HG03520 (cell line): ENCODE measurements around the gene GTF2H1.

Experiments
- ATAC-seq: cut with Tn5 transposase; IDR thresholded peaks from one replicate; pipeline ENCODE4 v1.9.1; 2021; ENCODE audit warnings: mild to moderate bottlenecking, moderate library complexity; ENCODE audit not compliant: unreplicated experiment

Gene GTF2H1

DNA sequence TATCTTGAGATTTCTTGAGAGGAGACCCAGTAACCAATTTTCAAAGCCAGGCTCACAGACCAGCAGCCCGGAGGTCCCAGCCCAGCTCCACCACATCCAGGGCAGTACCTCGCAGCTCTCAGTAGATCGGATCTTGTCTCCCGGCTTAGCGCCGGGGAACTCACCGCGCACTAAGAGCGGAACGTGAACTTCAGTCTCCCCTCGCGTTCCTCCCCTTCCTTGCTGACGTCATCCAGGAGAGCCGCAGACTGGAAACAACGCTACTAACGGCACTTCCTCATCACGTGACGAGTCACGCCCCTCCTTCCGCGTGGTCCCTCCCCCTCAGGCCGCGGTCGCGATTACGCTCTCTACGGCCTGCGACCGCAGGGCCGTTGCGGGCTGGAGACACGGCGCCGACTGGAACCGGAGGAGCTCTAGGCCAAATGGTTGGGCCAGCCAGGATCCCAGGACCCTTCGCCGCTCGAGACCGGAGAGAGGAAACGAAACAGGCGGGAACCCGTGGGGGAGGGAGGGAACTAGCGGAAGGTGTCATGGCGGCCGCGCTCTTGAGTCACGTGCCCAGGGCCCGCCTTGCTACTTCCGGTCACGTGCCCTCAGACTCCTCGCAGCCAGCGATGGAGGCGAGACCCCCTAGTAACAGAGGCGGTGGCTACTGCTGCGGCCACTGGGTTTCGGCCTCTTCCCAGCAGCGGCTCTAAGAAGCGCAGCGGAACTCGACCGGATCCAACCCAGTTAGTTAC, at the start of gene GTF2H1, which contains the start of gene HPS5:
Gene GTF2H1 (plus strand): TSS at position 599 of the 743 bp plus-strand sequence. CDS start 10,508 bp downstream, outside the sequence.
Gene HPS5 (minus strand): TSS at position 172 of the 743 bp plus-strand sequence. CDS start 4,282 bp downstream, outside the sequence.
- peak; percentile 76 for ATAC-seq

DNA sequence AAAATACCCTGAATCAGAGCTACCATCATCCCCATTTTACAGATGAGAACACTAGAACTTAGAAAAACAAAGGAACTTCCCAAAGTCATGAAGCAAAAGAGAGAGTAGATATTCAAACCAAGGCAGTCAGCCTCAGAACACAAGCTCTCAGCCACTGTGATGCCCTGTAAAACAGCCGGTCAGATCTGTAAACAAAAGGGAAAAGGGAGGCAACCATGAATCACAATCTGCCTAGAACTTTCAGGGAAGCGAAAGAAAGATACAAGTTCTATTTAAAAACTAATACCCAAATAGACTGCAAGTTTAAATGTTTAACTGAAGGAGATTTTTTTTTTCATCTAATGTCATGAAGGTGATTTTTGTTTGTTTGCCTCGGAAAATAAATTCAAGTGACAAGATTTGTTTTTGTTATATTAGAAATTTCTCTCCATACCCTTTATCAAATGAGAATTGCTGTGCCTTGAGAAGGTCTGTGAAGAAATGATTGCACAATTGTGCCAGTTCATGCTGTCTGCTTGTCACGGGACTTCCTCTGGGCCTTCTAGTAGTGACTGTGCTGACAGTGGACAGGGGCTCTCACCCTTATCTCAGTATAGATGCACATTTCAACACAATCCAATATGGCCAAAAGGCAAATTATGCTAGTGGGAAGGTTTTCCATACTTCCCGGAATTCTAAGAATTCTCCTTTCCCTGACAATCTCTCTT, 44.6 kb upstream of the GTF2H1 start:
- ATAC-seq, result no peak

DNA sequence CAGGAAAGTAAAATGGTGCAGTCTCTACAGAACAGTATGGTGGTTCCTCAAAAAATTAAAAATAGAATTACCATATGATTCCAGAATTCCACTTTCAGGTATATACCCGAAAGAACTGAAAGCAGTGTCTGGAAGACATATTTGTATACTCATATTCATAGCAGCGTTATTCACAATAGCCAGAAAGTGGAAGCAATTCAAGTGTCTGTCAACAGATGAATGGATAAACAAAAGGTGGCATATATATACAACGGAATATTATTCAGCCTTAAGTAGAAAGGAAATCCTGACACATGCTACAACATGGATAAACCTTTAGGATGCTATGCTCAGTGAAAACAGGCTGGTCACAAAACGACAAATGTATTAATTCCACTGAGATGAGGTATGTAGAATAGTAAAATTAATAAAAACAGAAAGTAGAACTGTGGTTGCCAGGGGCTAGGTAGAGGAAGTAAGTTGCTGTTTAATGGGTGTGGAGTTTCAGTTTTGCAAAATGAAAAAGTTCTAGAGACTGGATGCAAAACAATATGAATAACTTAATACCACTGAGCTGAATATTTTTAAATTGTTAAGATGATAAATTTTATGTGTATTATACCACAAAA, 41.8 kb upstream of the GTF2H1 start:
- peak; percentile 88 for ATAC-seq

DNA sequence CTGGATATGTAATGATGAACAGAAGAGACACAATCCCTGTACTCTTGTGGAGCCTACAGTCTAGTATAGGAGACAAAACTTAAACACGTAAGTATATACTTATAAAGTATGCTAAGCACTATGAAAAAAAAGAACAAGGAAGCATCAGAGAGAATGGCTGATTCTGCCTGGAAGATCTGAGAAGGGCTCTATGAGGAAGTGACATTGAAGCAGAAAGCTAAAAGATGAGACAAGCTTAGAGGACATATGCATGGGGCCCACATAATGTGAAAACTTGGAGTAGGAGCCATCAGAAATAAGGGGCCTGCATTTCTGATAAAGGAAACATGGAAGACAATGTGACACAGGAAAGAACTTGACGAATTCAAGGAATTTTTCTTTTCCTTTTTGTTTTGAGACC, 39.7 kb upstream of the GTF2H1 start:
- no peak for ATAC-seq

DNA sequence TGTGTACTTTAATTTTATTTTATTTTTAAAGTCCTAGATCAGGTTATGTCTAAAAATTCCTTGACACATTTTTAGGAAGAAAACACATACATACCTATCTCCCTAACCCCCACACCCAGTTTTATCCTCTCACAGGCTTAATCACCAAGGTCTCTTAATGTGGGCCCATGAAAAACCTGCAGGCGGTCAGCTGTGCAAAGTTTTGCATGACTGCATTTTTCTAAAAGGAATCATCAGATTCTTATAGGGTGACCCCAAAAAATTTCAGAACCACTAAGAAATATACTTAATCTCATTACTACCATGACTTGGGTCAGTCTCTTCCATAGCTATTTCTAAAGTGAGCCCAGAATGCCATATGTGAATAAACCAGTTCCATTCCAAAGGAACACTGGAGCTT, 36.5 kb upstream of the GTF2H1 start:
- no peak for ATAC-seq

DNA sequence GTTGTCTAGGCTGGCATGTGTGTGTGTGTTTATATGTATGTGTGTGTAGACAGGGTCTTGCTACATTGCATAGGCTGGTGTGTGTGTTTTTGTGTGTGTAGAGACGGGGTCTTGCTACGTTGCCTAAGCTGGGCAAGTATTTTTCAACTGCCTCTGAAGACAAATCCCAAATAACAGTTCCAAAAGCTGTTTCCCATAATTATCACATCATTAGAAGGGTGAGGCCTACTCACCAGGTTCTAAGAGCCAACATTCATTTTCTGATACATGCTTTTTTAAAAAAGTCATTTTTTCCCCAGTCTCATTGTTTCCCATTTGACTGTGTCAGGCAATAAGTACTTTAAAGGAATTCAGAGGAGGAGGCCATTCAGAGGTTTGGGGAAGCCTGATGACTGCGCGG, 33.5 kb upstream of the GTF2H1 start:
- no peak for ATAC-seq

DNA sequence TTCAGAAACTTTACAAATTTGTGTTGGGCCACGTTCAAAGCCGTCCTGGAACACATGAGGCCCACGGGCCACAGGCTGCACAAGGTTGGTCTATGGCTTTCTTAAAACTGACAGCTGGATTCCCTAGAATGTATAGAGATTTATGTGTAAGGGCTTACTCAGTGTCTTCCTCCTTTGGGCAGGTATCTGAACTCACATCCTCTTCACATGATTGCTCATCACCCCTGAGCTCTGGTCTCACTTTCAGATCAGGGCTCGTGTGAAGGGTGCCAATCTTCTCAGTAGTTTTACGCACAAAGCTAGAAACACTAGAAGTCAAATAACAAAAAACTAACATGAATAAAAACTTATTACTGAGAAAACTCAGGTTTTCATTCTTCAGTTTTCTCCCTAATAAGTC, 27.5 kb upstream of the GTF2H1 start:
- ATAC-seq, result no peak

DNA sequence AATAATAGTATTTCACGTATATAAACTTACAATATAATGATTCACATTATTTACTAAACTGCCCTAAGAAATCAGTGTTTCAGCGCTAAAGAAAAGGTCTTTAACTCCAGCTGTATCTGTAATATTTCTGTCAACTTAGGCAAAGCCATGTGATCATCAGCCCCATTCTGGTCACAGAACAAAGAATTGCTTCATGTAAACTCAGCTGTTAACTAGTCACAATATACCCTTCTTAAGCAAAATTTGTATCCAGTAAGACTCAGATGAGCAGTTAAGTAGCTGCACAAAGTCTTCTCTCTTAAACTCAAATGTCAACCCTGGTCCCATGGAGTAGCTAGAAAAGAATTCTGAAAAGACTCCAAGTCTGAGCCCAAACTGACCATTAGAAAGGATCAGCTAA, 27.1 kb upstream of the GTF2H1 start:
- no peak for ATAC-seq

DNA sequence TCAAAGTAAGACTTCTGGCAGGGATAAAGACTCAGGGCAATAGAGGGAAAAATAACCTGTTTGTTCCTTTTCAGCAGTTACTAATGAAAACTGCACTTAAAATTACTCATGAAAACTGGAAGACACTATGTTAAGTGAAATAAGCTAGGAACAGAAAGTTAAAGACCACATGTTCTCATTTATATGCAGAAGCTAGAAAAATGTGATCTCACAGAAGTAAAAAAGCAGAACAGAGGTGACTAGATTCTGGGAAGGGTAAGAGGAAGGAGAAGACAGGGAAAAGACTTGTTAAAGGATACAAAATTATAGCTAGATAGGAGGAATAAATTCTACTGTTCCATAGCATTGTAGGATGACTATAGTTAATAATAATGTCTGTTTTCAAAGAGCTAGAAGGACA, 22.6 kb upstream of the GTF2H1 start:
- no peak for ATAC-seq

DNA sequence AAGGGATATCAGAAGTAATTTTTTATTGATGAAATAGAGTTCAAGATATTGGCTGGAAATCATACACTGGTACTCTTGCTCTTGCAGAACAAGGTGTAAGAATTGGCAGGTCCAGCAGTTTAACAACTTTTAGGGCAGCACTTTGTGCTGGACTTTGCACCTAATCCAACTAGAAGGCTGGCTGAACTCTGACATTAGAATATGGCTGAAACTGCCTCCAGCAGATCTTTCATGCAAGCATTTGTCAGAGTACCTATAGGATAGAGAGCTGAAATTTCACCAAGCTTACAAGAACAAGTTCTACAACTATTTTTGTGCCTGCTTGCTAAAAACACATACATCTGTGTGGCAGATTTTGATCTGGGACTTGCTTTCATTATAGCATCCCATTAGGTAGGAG, 17.6 kb upstream of the GTF2H1 start:
- ATAC-seq, result no peak

DNA sequence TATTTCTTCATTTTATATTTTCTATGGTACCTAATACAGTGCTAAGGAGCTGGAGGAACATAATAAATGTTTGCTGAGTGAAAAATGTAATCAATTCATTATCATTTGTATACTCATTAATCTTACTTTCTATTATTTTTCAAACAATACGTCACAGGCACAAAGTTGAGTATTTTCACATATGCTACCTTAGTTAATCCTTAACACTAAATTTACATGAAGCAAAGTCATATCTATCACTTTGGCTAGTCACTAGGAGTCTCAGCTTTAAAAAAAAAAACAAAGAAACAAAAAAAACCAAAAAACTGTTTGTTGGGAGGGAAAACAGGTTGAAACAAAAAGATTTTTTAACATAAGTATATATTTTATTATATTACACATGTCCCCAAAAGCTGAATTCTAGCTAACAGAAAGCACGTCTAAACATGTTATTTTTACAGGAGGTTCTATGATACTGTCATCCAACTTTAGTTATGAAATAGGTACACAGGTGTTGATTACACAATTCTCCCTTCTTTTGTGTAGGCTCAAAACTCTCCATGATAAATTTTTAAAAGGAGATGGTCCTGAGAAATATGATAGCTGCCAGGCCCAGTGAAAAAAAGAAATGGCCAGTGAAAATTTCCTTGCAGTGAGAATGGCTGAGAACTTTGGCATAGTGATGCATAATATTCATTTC, 14.8 kb upstream of the GTF2H1 start:
- no peak for ATAC-seq

DNA sequence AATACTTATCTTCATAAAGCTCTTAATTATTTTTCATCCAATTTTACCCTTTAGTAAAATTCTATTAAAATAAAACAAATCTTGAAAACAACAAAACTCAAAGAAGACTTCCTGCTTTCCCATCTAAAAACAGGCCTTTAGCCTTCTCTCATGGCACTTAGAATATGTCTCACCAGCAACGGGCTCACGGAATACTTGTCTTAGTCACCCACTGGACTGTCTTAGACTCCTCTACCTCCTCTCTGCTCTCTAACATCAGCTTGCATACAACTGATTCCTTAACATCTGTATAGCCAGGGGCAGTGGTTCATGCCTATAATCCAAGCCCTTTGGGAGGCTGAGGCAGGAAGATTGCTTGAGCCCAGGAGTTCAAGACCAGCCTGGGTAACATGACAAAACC, 14.1 kb upstream of the GTF2H1 start:
- no peak for ATAC-seq

DNA sequence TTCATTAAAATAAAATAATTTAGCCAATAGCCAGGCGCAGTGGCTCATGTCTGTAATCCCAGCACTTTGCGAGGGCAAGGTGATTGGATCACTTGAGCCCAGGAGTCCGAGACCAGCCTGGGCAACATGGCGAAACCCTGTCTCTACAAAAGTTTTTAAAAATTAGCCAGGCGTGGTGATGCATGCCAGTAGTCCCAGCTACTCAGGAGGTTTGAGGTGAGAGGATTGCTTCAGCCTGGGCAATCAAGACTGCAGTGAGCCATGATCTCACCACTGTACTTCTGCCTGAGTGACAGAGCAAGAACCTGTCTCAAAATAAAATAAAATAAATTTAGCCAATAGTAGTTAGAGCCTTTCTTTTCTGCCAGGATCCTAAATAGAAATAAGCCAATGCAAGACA, 12.7 kb upstream of the GTF2H1 start:
- no peak for ATAC-seq

DNA sequence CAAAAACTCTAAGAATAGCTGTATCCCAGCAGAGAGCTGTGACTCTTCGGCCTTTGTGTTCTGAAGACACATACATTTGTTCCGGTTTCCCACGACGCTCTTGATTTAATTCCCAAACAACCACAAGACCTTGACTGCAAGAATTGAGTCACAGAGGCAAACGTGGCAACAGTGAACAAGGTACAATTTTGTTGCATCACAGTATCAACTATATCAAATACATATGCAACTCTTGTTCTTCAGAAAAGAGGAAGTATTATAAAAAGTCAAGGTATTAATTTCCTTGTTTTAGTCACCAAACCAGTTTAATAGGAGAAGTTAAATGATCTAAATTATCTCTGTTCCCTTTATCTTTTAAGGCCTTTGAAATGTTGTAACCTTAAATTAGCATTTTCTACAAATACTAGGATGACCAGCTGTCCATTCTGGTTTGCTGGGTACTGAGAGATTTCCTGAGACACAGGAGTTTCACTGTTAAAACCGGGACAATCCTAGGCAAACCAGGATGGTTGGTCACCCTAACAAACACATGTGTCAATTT, 11.5 kb upstream of the GTF2H1 start:
- ATAC-seq, result peak; percentile 60

DNA sequence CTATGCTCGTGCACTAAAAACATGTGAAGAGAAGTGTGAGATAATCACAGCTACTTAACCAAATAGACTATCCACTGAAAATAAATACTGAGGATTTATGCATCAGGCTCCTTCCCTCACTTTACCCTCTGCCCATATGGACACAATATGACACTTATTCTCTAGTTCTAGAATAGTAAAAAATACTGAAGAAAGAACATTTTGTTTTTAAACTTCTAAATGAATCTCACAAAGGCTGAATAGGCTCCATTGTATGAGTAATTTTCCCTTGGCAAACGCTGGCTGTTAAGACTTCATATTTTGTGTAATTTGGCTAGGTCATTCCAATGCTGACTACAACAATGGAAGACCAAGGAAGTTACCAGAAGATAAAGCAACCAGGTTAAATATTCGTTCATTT, 10.4 kb upstream of the GTF2H1 start:
- ATAC-seq, result no peak

DNA sequence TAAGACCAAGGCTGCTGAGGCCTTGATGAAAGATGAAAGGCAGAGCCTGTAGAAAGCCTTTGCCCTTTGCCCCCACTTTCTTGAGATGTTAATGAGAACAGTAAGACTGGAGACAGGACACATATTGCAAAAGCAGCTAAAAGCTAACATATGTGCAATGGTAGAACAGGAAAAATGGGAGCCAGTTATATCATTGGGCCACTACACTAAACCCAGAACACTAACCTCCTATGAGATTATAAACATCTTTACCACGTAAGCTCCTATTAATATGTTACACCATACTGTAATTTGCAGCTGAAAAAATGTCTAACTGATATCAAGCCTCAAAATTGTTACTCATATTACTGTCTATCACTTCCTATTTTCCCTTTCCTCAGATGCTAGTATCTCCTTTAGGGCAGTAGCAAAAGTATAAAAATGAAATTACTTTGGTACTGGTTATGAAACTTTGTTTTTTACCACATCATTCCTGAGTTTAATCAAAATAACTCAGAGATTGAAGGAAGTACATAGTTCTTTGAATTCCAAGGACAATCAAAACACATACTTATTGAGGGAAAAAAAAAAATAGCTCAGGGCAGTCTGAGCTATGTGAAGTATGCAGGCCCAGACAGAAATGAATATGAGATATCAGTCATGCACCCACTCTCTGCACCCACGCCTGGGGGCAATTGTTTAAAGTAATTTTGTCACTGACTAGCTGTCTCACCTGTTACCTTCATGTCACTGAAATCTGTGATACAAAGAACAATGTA, 9.5 kb upstream of the GTF2H1 start:
- no peak for ATAC-seq

DNA sequence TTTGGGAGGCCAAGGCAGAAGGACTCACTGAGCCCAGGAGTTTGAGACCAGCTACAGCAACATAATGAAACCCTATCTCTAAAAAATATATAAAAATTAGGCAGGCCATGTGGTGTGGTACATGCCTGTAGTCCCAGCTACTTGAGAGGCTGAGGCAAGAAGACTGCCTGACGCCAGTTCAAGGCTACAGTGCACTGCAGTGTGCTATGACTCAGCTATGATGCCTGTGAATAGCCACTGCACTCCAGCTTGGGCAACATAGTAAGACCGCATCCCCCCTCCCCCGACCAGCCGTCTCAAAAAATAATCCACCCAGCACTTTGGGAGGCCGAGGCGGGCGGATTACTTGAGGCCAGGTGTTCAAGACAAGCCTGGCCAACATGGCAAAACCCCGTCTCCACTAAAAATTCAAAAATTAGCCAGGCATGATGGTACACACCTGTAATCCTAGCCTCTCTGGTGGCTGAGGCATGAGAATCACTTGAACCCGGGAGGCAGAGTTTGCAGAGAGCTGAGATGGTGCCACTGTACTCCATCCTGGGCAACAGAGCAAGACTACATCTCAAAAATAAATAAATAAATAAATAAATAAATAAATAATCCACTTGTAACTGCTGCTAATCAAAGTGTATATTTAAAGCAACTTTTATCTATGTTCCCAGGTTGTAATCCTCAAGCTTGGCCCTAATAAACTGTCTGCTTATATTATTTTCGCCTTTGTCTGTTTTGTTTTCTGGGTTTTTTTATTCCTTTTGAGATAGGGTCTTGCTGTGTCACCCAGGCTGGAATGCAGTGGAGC, 8.2 kb upstream of the GTF2H1 start:
- no peak for ATAC-seq

DNA sequence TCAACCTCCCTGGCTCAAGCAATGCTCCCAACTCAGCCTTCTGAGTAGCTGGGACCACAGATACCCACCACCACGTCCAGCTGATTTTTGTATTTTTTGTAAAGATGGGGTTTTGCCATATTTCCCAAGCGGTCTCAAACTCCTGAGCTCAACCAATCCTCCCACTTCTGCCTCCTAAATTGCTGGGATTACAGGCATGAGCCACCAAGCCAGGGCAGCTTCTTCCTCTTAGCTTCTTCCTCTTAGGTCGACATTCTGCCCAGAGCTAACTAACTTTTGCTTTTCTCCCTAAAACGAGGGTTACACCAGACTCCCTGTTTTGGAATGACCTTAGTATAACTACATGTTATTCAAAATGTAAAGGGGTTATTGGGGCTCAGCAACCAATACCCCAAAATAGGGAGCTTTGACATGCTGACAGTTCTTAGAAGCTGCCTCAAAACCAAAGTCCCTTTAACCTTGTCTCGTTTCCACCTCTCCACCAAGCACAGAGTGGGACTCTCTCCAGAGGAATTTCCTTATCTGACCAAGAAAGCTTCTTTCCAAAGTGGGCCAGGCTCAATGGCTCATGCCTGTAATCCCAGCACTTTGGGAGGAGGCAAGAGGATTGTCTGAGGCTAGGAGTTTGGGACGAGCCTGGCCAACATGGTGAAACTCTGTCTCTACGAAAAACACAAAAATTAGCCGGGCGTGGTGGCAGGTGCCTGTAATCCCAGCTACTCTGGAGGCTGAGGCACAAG, 7.4 kb upstream of the GTF2H1 start:
- ATAC-seq, result no peak

DNA sequence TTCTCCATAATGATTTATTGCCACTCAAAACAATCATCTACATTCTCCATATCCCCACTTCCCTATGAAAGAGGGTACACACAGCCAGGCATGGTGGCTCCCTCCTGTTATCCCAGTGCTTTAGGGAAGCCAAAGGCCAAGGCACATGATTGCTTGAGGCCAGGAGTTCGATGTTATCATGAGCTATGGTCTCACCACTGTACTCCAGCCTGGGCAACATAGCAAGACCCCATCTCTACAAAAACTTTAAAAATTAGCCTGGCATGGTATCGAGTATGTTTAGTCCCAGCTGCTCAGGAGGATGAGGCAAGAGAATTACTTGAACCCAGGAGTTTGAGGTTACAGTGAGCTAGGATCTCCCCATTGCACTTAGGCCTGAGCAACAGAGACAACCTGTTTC, 6.5 kb upstream of the GTF2H1 start:
- no peak for ATAC-seq
